Measurements from ENCODE around the gene MAFF. TPM values are rescaled to one million over a fixed set of nuclear protein-coding genes. Genes with fewer than 3 reads are reported as not detected.

The MAFF gene
- 25.9 and 26.2 TPM in 2 replicates for total RNA-seq

DNA sequence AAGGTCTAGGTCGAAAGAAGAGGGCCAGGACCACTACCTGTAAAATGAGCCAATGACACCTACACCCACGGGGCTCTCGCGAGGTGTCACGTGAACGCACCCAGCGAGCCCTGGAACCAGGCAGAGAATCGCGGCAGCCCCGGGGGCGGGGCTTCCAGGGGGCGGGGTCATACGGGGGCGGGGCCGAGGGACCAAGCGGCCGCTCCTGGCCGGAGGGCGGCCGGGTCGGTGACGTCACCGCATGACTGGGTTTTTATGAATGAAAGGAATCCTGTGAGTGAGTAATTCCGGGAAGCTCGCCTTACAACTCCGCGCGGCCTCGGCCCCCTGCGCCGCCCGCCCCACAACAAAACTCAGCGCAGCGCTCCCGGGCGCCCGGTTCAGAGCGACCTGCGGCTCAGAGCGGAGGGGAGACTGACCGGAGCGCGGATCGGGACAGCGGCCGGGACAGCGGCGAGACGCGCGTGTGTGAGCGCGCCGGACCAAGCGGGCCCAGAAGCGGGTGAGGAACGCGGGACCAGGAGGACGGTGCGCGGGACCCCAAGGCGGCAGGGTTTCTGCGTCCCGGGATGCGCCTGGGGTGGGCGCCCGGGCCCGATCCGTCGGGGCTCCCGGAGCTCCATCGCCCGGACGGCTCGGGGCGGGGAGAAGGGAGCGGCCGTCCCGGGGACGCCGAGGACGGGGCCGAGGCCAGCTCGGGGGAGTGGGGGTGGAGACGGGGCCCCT, at the start of gene MAFF:
Gene MAFF, plus strand, starts transcription at position 284 of the 726 bp plus-strand sequence. CDS start 11,860 bp downstream, outside the sequence.

DNA sequence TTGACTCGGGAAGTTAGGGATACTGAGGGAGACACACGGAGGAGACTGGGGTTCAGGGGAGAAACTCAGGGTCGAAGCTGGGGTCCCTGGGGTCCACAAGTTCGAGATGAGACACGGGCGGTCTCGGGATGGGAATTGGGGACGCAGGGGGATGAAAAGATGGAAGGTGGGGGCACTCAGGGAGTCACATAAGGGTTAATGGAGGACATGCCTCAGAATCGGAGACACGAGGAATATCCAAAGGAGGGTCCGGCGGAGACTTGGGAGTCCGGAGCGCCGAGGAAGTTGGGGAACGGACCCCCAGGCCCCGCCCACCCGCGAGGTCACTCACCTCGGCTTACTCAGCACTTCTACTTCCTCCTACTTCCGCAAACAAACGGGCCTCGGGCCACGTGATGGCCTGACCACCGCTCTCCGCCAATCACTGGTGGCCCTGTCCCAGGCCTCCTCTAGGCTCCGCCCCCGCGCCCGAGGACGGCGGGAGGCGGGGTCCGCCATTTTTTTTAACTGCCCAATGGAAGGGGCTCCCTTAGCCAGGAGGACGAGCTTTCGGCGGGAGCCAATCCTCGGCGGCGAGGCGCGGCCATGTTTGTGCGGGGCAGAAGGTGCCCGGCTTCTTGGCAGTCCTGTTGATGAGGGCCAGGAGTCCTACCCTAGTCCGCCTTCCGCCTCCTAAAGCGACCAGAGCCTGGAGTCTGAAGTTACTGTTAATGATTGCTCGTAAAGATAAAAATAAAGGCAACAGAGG, 20.2 kb upstream of the MAFF start, which contains the start of gene PLA2G6:
Gene PLA2G6, minus strand, starts transcription at position 378 of the 748 bp plus-strand sequence. CDS start 12,404 bp downstream, outside the sequence.

Other genes with a start within 250 kb of the MAFF start
- gene C22orf23, start 248.4 kb upstream of the MAFF start, total RNA-seq: under 0.01 and 0.89 TPM in 2 replicates
- gene POLR2F, start 248.3 kb upstream of the MAFF start, total RNA-seq: 67.3 and 114 TPM in 2 replicates
- gene SOX10, start 217.4 kb upstream of the MAFF start, total RNA-seq: not detected in 2 replicates
- 11.8 and 17.7 TPM in 2 replicates for gene PICK1, start 144.6 kb upstream of the MAFF start, total RNA-seq
- gene SLC16A8, start 117.8 kb upstream of the MAFF start, total RNA-seq: 0.29 TPM in 1 of 2 replicates, not detected in the other
- 27.3 and 38.6 TPM in 2 replicates for gene BAIAP2L2, start 91.3 kb upstream of the MAFF start, total RNA-seq
- gene PLA2G6, start 20.2 kb upstream of the MAFF start, total RNA-seq: 11.0 and 11.3 TPM in 2 replicates
- 51.0 and 54.4 TPM in 2 replicates for gene TMEM184B, start 71.0 kb downstream of the MAFF start, total RNA-seq
- gene CSNK1E, start 115.4 kb downstream of the MAFF start, total RNA-seq: 116 and 152 TPM in 2 replicates

Data from myometrial cell (primary cell).